Measurements from ENCODE around the gene RAB4B. TPM values are rescaled to one million over a fixed set of nuclear protein-coding genes. Genes with fewer than 3 reads are reported as not detected.
A peak's percentile ranks its signal among the peaks of the same experiment; 100 is the strongest.

Gene RAB4B
- total and polyA plus RNA-seq, 2 of the 13 experiments (the other 11 are each of a cell fraction or from before 2014, with no cell fraction given), result 3.3 to 5.4 TPM

DNA sequence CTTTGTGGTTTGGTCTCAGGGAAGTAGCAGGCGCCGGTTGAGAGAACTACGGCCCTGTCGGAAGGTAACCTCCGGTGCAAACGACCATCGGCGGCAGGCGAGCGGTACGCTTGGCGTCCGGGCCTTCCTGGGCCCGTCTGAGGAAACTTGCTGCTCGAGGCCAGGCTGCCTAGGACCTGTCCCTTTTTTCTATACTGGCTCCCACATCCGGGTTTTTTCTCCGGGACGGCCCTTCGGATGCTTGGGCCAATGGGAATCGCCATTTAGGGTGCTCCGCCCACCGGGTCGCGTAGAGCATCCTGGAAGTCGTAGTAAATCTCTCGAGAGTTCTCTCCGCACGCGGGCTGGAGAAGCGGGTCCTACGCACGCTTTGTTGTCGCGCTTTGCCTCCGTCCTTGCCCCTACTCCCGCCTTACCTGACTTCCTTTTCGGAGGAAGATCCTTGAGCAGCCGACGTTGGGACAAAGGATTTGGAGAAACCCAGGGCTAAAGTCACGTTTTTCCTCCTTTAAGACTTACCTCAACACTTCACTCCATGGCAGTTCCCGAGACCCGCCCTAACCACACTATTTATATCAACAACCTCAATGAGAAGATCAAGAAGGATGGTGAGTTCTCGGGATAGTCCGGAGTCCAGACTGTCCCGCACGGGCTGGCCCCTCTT is 27.0 kb upstream of the RAB4B start, which contains the start of gene SNRPA (continued):
- peak; percentile 23; the same call in 1 of the 2 replicates for TF ChIP-seq SP5 (CRISPR knock-in tag; IDR thresholded peaks at IDR 0.05; ENCODE audit: borderline replicate concordance, low read depth)
- no peak for TF ChIP-seq ZIK1 (CRISPR knock-in tag; IDR thresholded peaks at IDR 0.05; ENCODE audit: borderline replicate concordance, low read depth)
- TF ChIP-seq, protein P1, sequence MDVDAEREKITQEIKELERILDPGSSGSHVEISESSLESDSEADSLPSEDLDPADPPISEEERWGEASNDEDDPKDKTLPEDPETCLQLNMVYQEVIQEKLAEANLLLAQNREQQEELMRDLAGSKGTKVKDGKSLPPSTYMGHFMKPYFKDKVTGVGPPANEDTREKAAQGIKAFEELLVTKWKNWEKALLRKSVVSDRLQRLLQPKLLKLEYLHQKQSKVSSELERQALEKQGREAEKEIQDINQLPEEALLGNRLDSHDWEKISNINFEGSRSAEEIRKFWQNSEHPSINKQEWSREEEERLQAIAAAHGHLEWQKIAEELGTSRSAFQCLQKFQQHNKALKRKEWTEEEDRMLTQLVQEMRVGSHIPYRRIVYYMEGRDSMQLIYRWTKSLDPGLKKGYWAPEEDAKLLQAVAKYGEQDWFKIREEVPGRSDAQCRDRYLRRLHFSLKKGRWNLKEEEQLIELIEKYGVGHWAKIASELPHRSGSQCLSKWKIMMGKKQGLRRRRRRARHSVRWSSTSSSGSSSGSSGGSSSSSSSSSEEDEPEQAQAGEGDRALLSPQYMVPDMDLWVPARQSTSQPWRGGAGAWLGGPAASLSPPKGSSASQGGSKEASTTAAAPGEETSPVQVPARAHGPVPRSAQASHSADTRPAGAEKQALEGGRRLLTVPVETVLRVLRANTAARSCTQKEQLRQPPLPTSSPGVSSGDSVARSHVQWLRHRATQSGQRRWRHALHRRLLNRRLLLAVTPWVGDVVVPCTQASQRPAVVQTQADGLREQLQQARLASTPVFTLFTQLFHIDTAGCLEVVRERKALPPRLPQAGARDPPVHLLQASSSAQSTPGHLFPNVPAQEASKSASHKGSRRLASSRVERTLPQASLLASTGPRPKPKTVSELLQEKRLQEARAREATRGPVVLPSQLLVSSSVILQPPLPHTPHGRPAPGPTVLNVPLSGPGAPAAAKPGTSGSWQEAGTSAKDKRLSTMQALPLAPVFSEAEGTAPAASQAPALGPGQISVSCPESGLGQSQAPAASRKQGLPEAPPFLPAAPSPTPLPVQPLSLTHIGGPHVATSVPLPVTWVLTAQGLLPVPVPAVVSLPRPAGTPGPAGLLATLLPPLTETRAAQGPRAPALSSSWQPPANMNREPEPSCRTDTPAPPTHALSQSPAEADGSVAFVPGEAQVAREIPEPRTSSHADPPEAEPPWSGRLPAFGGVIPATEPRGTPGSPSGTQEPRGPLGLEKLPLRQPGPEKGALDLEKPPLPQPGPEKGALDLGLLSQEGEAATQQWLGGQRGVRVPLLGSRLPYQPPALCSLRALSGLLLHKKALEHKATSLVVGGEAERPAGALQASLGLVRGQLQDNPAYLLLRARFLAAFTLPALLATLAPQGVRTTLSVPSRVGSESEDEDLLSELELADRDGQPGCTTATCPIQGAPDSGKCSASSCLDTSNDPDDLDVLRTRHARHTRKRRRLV (CRISPR knock-in tag; IDR thresholded peaks at IDR 0.05), result no peak
- 0 out of 2 replicates have a peak, but pooled peaks have one; percentile 52 for TF ChIP-seq ZNF775 (CRISPR knock-in tag; IDR thresholded peaks at IDR 0.05; ENCODE audit: borderline replicate concordance)
- TF ChIP-seq, protein P2, sequence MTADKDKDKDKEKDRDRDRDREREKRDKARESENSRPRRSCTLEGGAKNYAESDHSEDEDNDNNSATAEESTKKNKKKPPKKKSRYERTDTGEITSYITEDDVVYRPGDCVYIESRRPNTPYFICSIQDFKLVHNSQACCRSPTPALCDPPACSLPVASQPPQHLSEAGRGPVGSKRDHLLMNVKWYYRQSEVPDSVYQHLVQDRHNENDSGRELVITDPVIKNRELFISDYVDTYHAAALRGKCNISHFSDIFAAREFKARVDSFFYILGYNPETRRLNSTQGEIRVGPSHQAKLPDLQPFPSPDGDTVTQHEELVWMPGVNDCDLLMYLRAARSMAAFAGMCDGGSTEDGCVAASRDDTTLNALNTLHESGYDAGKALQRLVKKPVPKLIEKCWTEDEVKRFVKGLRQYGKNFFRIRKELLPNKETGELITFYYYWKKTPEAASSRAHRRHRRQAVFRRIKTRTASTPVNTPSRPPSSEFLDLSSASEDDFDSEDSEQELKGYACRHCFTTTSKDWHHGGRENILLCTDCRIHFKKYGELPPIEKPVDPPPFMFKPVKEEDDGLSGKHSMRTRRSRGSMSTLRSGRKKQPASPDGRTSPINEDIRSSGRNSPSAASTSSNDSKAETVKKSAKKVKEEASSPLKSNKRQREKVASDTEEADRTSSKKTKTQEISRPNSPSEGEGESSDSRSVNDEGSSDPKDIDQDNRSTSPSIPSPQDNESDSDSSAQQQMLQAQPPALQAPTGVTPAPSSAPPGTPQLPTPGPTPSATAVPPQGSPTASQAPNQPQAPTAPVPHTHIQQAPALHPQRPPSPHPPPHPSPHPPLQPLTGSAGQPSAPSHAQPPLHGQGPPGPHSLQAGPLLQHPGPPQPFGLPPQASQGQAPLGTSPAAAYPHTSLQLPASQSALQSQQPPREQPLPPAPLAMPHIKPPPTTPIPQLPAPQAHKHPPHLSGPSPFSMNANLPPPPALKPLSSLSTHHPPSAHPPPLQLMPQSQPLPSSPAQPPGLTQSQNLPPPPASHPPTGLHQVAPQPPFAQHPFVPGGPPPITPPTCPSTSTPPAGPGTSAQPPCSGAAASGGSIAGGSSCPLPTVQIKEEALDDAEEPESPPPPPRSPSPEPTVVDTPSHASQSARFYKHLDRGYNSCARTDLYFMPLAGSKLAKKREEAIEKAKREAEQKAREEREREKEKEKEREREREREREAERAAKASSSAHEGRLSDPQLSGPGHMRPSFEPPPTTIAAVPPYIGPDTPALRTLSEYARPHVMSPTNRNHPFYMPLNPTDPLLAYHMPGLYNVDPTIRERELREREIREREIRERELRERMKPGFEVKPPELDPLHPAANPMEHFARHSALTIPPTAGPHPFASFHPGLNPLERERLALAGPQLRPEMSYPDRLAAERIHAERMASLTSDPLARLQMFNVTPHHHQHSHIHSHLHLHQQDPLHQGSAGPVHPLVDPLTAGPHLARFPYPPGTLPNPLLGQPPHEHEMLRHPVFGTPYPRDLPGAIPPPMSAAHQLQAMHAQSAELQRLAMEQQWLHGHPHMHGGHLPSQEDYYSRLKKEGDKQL (CRISPR knock-in tag; IDR thresholded peaks at IDR 0.05; ENCODE audit: low read depth), result no peak
- TF ChIP-seq, protein P3, sequence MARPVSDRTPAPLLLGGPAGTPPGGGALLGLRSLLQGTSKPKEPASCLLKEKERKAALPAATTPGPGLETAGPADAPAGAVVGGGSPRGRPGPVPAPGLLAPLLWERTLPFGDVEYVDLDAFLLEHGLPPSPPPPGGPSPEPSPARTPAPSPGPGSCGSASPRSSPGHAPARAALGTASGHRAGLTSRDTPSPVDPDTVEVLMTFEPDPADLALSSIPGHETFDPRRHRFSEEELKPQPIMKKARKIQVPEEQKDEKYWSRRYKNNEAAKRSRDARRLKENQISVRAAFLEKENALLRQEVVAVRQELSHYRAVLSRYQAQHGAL (CRISPR knock-in tag; IDR thresholded peaks at IDR 0.05; ENCODE audit: not compliant biosample characterization), result no peak
- TF ChIP-seq ZFAT (CRISPR knock-in tag; conservative IDR thresholded peaks at IDR 0.05), result no peak; the same call in 1 of the 2 replicates
- TF ChIP-seq, protein P4, sequence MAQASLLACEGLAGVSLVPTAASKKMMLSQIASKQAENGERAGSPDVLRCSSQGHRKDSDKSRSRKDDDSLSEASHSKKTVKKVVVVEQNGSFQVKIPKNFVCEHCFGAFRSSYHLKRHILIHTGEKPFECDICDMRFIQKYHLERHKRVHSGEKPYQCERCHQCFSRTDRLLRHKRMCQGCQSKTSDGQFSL (CRISPR knock-in tag; IDR thresholded peaks at IDR 0.05), result no peak
- TF ChIP-seq, protein P5, sequence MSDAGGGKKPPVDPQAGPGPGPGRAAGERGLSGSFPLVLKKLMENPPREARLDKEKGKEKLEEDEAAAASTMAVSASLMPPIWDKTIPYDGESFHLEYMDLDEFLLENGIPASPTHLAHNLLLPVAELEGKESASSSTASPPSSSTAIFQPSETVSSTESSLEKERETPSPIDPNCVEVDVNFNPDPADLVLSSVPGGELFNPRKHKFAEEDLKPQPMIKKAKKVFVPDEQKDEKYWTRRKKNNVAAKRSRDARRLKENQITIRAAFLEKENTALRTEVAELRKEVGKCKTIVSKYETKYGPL (CRISPR knock-in tag; IDR thresholded peaks at IDR 0.05), result peak; percentile 69; the same call in 1 of the 2 replicates
- TF ChIP-seq ZNF296 (CRISPR knock-in tag; conservative IDR thresholded peaks at IDR 0.05), result no peak
- TF ChIP-seq, protein P6, sequence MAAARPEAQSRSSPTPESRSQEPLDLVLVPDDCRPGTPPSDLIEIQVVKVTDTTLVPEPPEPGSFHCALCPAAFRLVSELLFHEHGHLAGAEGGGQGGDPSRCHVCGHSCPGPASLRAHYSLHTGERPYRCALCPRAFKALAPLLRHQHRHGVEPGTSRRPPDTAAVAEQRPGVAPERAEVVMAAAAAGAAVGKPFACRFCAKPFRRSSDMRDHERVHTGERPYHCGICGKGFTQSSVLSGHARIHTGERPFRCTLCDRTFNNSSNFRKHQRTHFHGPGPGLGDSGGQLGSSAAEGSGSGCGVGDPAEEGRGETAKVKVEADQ (CRISPR knock-in tag; IDR thresholded peaks at IDR 0.05; ENCODE audit: borderline replicate concordance), result no peak
